ENCODE data around the gene PIWIL4. TPM values are rescaled to one million over a fixed set of nuclear protein-coding genes. Genes with fewer than 3 reads are reported as not detected.

PIWIL4 gene
- total and polyA plus RNA-seq, 9 of the 15 experiments (the other 6 are each of a cell fraction or from before 2014, with no cell fraction given): 6.3 to 17.0 (median 10.8) TPM

DNA sequence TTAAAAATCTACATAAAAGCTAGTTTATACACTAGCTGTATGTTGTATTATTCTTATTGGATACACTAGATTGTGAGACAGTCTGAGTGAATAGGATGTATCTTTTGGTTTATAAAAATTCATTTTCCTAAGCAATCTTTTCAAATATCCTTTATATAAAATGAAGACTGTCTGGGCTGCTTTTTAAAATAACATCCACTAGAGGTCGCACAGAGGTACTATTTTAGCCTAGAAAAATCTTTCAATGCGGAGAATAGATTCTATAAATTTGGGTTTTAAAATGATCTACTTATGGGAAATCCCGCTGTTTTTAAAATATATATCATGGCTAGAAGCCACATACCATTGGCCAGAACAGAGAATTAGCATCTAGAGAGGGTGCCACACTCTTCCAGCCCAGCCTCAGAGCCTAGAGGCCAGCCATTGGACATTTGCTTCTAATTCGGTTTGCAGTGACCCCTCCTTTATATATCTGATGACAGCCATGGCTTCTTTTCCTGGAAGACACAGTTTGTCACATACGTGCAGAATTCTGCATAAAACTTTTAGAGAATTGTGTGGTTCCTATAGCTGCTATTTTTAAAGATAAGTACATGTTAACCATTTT lies 47.6 kb upstream of the PIWIL4 start:
- ChIA-PET CTCF (ENCODE audit: low intra/inter-chr PET ratio) (interaction anchor here (1.2 to 1.5 kb wide), 3 partner anchors 45 to 84 kb away, joined by 3 to 9 read pairs (median 8); no protein-coding TSS in a partner anchor), POLR2A (interaction anchor here (0.6 kb wide), 2 partner anchors 13 to 649 kb away, joined by 3 to 4 read pairs; no protein-coding TSS in a partner anchor)
- H3K4me1 ChIP-seq (replicated peaks in 1 of 2; ENCODE audit: control insufficient read depth in 2 of 2, insufficient read depth in 2 of 2, low read length in 2 of 2): no peaks in the 10 kb centered on the region
- WGBS (ENCODE audit: insufficient coverage, low coverage, missing lambda C conversion rate): 7% methylated on average over 5 of the region's 5 CpGs
- no peak for FAIRE-seq
- H3K27me3 ChIP-seq (ENCODE audit: control insufficient read depth in 2 of 2, insufficient read depth in 2 of 2, low read length in 2 of 2): no peaks in the 10 kb centered on the region; a peak in 1 of 5 replicates
- no TSS peak for BruUV-seq (replicated peaks)
- H3K36me3 ChIP-seq (ENCODE audit: control insufficient read depth, insufficient read depth, low read length): no peaks in the 10 kb centered on the region
- intact Hi-C loops (cut with micrococcal nuclease): loop anchor here (1.0 to 10.0 kb wide), 4 partner anchors 44 to 375 kb away; partner anchors contain the start of gene AMOTL1
- H3K4me2 ChIP-seq (ENCODE audit: insufficient read depth, low read length): no peak overlapping the region
- H2AFZ ChIP-seq (ENCODE audit: low read depth, low read length): 0 out of 2 replicates have a peak overlapping the region, but pooled peaks have one; percentile 10
- no peaks in the 10 kb centered on the region for H3K9me1 ChIP-seq (ENCODE audit: control insufficient read depth, insufficient read depth, low read length)
- H3K9me3 ChIP-seq (replicated peaks; ENCODE audit: control insufficient read depth, insufficient read depth, low read depth, low read length): no peaks in the 10 kb centered on the region
- ATAC-seq: peak; percentile 69
- no peaks in the 10 kb centered on the region for H4K20me1 ChIP-seq (replicated peaks; ENCODE audit: control insufficient read depth, insufficient read depth, low read length)
- H3K79me2 ChIP-seq (ENCODE audit: control insufficient read depth, insufficient read depth, low read length): no peaks in the 10 kb centered on the region
- peak; percentile 13 to 40 (median 18) for DNase-seq (ENCODE audit: extremely low read depth in 1 of 4, low spot score in 3 of 4)
- H3K9ac ChIP-seq (ENCODE audit: insufficient read depth in 1 of 2, low read depth in 2 of 2, low read length in 2 of 2): no peak overlapping the region
- TF ChIP-seq DEAF1 (CRISPR knock-in tag; IDR thresholded peaks at IDR 0.05) (peak; percentile 48; the same call in 1 of the 2 replicates), CTCF (IDR thresholded peaks at IDR 0.05 in 2 of 3, conservative IDR thresholded peaks at IDR 0.05 in 1 of 3; ENCODE audit: insufficient read depth in 2 of 3, low read depth in 1 of 3, low read length in 3 of 3) (peak; percentile 41 to 70 (median 46); a peak in 5 of 6 replicates), RAD21 (CRISPR knock-in tag; conservative IDR thresholded peaks at IDR 0.05 in 1 of 2, IDR thresholded peaks at IDR 0.05 in 1 of 2) (peak; percentile 74 to 82), ZZZ3 (IDR thresholded peaks at IDR 0.05) (no peak)
- TF ChIP-seq, protein P1, sequence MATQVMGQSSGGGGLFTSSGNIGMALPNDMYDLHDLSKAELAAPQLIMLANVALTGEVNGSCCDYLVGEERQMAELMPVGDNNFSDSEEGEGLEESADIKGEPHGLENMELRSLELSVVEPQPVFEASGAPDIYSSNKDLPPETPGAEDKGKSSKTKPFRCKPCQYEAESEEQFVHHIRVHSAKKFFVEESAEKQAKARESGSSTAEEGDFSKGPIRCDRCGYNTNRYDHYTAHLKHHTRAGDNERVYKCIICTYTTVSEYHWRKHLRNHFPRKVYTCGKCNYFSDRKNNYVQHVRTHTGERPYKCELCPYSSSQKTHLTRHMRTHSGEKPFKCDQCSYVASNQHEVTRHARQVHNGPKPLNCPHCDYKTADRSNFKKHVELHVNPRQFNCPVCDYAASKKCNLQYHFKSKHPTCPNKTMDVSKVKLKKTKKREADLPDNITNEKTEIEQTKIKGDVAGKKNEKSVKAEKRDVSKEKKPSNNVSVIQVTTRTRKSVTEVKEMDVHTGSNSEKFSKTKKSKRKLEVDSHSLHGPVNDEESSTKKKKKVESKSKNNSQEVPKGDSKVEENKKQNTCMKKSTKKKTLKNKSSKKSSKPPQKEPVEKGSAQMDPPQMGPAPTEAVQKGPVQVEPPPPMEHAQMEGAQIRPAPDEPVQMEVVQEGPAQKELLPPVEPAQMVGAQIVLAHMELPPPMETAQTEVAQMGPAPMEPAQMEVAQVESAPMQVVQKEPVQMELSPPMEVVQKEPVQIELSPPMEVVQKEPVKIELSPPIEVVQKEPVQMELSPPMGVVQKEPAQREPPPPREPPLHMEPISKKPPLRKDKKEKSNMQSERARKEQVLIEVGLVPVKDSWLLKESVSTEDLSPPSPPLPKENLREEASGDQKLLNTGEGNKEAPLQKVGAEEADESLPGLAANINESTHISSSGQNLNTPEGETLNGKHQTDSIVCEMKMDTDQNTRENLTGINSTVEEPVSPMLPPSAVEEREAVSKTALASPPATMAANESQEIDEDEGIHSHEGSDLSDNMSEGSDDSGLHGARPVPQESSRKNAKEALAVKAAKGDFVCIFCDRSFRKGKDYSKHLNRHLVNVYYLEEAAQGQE (IDR thresholded peaks at IDR 0.05; ENCODE audit: borderline replicate concordance): peak; percentile 51; the same call in 1 of the 2 replicates
- TF ChIP-seq, protein P1 (CRISPR knock-in tag; IDR thresholded peaks at IDR 0.05; ENCODE audit: low read depth): no peak
- in situ Hi-C loops (cut with MboI): loop anchor here (5.0 kb wide), 1 partner anchor 83 kb away; no protein-coding TSS in a partner anchor
- no peak overlapping the region for H3K27ac ChIP-seq (ENCODE audit: extremely low read depth, low read depth, low read length)
- H3K4me3 ChIP-seq: no peak overlapping the region
